Activated CD8-positive, alpha-beta memory T cell treated with anti-CD3 and anti-CD28 coated beads, Interleukin-2, amount 50 U/mL, for 24 hours (primary cell): Measurements from ENCODE around the gene CMTM6.
"Not testable (repeated sequence)": the region's sequence is repeated elsewhere in the genome, so short reads cannot be mapped to it uniquely, and the experiment has no call there.

Source experiments
- DNase-seq: peaks from one replicate; pipeline ENCODE4 v3.0.0-alpha.2; 2020; ENCODE audit errors: extremely low read depth

Gene CMTM6

GRCh38 chr3:32447865-32448400 is 54.7 kb downstream of the CMTM6 start:
- DNase-seq = no peak

DNA sequence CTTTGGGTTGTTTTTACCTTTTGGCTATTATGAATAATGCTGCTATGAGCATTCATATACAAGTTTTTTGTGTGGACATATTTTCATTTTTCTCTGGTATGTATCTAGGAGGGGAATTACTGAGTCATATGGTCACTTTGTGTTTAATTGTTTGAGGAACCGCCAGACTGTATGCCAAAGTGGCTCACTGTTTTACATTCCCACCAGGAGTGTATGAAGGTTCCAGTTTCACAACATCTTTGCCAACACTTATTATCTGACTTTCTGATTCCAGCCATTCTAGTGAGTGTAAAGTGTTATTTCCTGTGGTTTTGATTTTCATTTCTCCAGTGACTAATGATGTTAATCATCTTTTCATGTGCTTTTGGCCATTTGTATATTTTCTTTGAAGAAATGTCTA is 59.2 kb downstream of the CMTM6 start:
- no peak for DNase-seq

DNA sequence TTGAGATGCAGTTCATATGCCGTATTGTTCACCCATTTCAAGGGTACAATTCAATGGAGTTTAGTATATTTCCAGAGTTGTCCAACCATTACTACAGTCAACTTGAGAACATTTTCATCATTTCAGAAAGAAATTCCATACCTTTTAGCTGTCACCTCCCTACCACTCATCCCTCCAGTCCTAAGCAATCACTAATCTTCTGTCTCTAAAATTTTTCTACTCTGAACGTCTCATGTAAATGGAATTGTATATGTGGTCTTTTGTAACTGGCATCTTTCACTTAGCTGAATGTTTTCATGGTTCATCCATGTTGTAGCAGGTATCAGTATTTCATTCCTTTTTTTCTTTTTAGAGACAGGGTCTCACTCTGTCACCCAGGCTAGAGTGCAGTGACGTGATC is 59.9 kb downstream of the CMTM6 start:
- no peak for DNase-seq

- DNase-seq = no peak
These were observed 61.9 kb downstream of the CMTM6 start for GRCh38 chr3:32440611-32441350.

- DNase-seq = not testable (repeated sequence)
These were observed 63.2 kb downstream of the CMTM6 start for GRCh38 chr3:32439421-32439820.

- no peak for DNase-seq
These were observed 63.9 kb downstream of the CMTM6 start for GRCh38 chr3:32438596-32439344.

- DNase-seq = no peak
These were observed 64.8 kb downstream of the CMTM6 start for GRCh38 chr3:32437896-32438295.

DNA sequence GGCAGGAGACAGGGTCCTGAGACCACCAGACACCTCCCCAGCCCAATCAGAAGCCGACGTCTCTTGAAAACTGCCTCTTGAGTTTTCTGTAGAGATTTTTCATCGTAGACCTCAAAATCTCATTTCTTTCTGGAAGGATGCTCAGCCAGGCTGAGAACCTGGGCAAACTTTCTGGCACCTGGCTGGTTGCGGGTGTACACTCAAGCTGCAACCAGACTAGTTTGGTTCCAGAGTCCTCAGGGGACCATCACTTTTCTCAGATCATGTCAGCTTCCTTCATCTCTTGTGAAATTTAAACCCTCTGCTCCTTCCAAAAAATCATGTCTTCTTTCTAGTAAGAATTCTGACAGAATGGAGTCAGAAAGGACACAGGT is 65.8 kb downstream of the CMTM6 start:
- DNase-seq = no peak

DNA sequence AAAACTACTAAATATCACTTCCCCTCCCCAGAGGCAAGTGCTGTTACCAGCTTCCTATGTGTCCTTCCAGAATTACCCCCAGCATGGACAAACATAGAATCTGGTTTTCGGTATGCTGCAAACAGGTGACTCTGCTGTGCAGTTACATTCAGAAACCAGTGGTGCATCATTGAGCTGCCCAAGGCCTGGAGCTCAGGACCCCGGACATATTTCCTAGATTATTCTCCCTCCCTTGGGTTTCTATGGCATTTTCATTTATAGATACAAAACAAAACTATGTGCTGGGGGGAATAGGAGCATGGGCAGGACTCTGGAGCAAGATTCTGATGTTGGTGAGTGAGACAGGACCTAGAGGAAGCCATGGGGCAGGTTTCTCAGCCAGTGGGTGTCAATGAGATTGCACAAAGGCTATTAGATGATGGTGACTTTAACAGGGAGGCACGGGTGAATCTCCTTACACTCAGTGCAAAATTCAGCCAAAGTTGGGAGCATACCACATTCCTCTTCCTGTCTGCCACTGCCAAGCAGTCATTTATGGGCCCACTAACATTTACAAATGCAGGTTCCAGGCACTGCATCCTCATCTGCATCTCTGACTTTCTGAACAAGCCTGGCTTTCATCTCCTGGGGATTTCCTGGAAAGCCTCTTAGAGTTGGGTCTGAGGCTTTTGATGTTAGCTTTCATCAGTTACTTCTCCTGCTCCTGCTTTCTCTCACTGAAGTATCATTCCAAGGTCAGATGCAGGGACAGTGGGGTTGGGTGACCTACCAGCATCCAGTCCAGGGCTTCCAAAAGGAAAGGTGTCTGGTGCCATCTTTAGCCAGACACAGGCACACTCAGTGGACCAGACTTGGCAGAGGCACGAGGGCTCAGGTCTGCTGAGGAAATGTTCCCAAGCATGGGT is 66.5 kb downstream of the CMTM6 start:
- no peak for DNase-seq

DNA sequence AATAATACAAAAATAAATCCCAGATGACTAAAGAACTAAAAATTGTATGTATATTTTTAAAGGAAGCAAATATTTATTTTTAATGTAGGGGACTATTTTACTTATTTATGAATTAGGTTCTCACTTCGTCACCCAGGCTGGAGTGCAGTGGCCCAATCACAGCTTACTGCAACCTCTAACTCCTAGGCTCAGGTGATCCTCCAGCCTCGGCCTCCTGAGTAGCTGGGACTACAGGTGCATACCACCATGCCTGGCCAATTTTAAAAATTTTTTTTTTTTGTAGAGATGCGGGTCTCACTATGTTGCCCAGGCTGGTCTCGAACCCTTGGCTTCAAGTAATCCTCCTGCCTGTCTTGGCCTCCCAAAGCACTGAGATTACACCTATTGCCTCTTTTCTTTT is 68.4 kb downstream of the CMTM6 start:
- DNase-seq = no peak

GRCh38 chr3:32432711-32433530 is 69.7 kb downstream of the CMTM6 start:
- no peak for DNase-seq

DNA sequence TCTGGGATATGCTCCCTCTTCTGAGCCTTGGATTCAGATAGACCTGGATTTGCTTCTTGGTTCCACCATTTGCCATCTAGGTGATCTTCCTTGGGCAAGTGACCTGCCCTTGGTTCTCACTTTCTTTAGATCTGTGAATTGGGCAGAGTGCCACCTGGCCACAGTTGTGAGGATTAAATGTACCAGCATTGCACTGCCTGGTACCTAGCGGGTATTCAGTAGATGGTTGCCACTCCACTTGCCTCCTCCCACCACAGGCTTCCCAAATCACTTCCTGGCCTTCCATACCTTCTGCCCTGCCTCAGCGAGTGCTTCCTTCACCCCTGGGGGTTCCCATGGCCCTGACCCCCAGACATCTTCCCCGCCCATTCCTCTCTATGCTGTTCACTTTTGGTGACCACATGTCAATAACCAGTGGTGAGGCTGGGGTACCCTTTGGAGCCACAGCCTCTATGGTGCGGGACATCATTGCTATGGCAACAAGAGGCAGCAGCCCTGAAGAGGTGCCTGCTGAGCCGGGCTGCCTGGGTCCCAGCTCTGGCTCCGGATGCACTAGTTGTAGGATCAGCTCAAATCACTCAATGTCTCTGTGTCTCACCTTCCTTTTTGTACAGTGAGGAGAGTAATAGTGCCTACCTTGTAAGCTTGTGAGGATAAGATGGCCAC is 70.5 kb downstream of the CMTM6 start:
- no peak for DNase-seq

DNA sequence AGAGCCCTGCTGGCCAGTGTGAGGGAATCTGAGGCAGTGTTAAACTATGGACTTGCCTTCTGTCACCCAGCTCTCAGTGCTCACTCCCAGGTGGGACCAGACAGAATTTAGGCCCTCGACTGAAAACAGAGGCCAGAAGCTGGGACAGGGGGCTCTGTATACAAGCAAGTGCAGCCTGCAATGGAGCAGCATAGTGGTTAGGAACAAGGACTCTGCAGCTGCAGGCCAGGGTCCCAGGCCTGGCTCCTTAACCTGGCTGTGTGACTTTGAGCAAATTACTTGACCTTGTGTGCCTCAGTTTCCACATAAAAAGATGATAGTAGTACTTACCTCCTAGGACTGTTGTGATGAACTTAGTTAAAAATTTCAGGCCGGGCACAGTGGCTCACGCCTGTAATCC is 71.2 kb downstream of the CMTM6 start:
- DNase-seq = no peak
